GM21737 (cell line): ENCODE measurements around the gene CFTR.
"Not testable (repeated sequence)": the region's sequence is repeated elsewhere in the genome, so short reads cannot be mapped to it uniquely, and the experiment has no call there.

Source experiments
- ATAC-seq: cut with Tn5 transposase; IDR thresholded peaks from one replicate; pipeline ENCODE4 v1.9.1; 2021; ENCODE audit warnings: mild to moderate bottlenecking, moderate library complexity; ENCODE audit not compliant: unreplicated experiment

Gene CFTR

GRCh38 chr7:117479225-117480054 lies at the start of gene CFTR:
CFTR (plus strand) TSS chr7:117480025; CDS start chr7:117480095, 70 bp downstream.
- no peak for ATAC-seq

- peak; percentile 96 for ATAC-seq
Observed at GRCh38 chr7:117435475-117436043, 44.3 kb upstream of the CFTR start.

- no peak for ATAC-seq
Observed at GRCh38 chr7:117444646-117445045, 35.2 kb upstream of the CFTR start.

GRCh38 chr7:117445206-117445605 lies 34.6 kb upstream of the CFTR start:
- ATAC-seq, result no peak

GRCh38 chr7:117446220-117446815 lies 33.5 kb upstream of the CFTR start:
- ATAC-seq, result no peak

- ATAC-seq, result no peak
Observed at GRCh38 chr7:117448655-117449054, 31.2 kb upstream of the CFTR start.

- ATAC-seq, result no peak
Observed at GRCh38 chr7:117458977-117459583, 20.7 kb upstream of the CFTR start.

- ATAC-seq, result no peak
Observed at GRCh38 chr7:117459735-117460134, 20.1 kb upstream of the CFTR start.

GRCh38 chr7:117460815-117461214 lies 19.0 kb upstream of the CFTR start:
- ATAC-seq, result not testable (repeated sequence)

- no peak for ATAC-seq
Observed at GRCh38 chr7:117468174-117468573, 11.7 kb upstream of the CFTR start.

GRCh38 chr7:117470777-117471176 lies 9.0 kb upstream of the CFTR start:
- no peak for ATAC-seq

- no peak for ATAC-seq
Observed at GRCh38 chr7:117472335-117472734, 7.5 kb upstream of the CFTR start.

GRCh38 chr7:117476557-117477215 lies 3.1 kb upstream of the CFTR start:
- ATAC-seq, result no peak

GRCh38 chr7:117478836-117479224 lies 995 bp upstream of the CFTR start:
- ATAC-seq, result no peak

- no peak for ATAC-seq
Observed at GRCh38 chr7:117480055-117480362, 184 bp downstream of the CFTR start.

- ATAC-seq, result no peak
Observed at GRCh38 chr7:117480978-117481377, 1.2 kb downstream of the CFTR start.

GRCh38 chr7:117485118-117485620 lies 5.3 kb downstream of the CFTR start:
- ATAC-seq, result no peak

- ATAC-seq, result no peak
Observed at GRCh38 chr7:117489016-117489415, 9.2 kb downstream of the CFTR start.

- ATAC-seq, result no peak
Observed at GRCh38 chr7:117489430-117489829, 9.6 kb downstream of the CFTR start.

GRCh38 chr7:117489911-117490310 lies 10.1 kb downstream of the CFTR start:
- ATAC-seq, result no peak

GRCh38 chr7:117492649-117493048 lies 12.8 kb downstream of the CFTR start:
- no peak for ATAC-seq
